Adrenal gland (tissue), 5 donors: Measurements from ENCODE around the gene ADD1.

ENCODE experiments used
- CTCF ChIP-seq, 6 experiments: fragments of 450-650 bp in 4 of 6; fragments of 200-600 bp in 2 of 6; sonication (generic) in 1 of 6; IDR thresholded peaks; 1 replicate in 5 of 6; 2 replicates in 1 of 6; pipeline versions ENCODE4 v1.5.1 to v1.8.0; 2016 to 2021; ENCODE audit warnings: antibody characterized with exemption in 6 of 6, mild to moderate bottlenecking in 2 of 6, moderate library complexity in 1 of 6
- POLR2A ChIP-seq, 2 donors: fragments of 450-650 bp; IDR thresholded peaks; one replicate each; pipeline ENCODE4 v1.6.1; 2017; ENCODE audit warnings: antibody characterized with exemption in 2 of 2, mild to moderate bottlenecking in 2 of 2, moderate library complexity in 1 of 2
- donor health status: DM: no; HTN: no; CAD: no.

- no peak for TF ChIP-seq CTCF (IDR thresholded peaks at IDR 0.05)
- TF ChIP-seq POLR2A (IDR thresholded peaks at IDR 0.05), result no peak
Measured at GRCh38 chr4:2829933-2830451, 13.7 kb upstream of the ADD1 start.
